ENCODE data around the gene CARD11. TPM values are rescaled to one million over a fixed set of nuclear protein-coding genes. Genes with fewer than 3 reads are reported as not detected.

CARD11 gene
- total and polyA plus RNA-seq, 11 donors, result 0.15 to 3.2 (median 0.33) TPM; not detected in 2

- TF ChIP-seq CTCF (IDR thresholded peaks at IDR 0.05) (no peak), POLR2A (IDR thresholded peaks at IDR 0.05) (no peak)
- 87 to 91% (median 88%) methylated on average over 32 to 35 of the region's 35 CpGs for WGBS, 4 donors
- H3K4me3 ChIP-seq, result no peak overlapping the region
- no peak overlapping the region for H3K27ac ChIP-seq
- peaks cover 0 to 8% (median 0%) of the 10 kb centered on the region in 9 donors for H3K27me3 ChIP-seq
- DNase-seq, result no peak
- H3K4me1 ChIP-seq, result peaks cover 0 to 12% (median 0%) of the 10 kb centered on the region in 12 donors
- no peaks in the 10 kb centered on the region for H3K36me3 ChIP-seq
- peaks cover 0 to 3% (median 0%) of the 10 kb centered on the region in 12 donors for H3K9me3 ChIP-seq
- ATAC-seq, result no peak
- intact Hi-C loops (cut with DNase I), result no loop called here
These were observed 99.6 kb downstream of the CARD11 start for GRCh38 chr7:2943851-2944601.

GRCh38 chr7:2941216-2941859 lies 102.3 kb downstream of the CARD11 start:
- DNase-seq (no peak), ATAC-seq (no peak)
- intact Hi-C loops (cut with DNase I), result no loop called here
- no peaks in the 10 kb centered on the region for H3K9me3 ChIP-seq
- 80 to 90% (median 85%) methylated on average over 12 of the region's 12 CpGs for WGBS, 4 donors
- H3K4me1 ChIP-seq, result peaks cover 0 to 12% (median 0%) of the 10 kb centered on the region in 12 donors
- peaks cover 0 to 25% (median 4%) of the 10 kb centered on the region in 9 donors for H3K27me3 ChIP-seq
- H3K4me3 ChIP-seq, result no peak overlapping the region
- TF ChIP-seq POLR2A (IDR thresholded peaks at IDR 0.05) (no peak), CTCF (IDR thresholded peaks at IDR 0.05) (no peak)
- no peaks in the 10 kb centered on the region for H3K36me3 ChIP-seq
- no peak overlapping the region for H3K27ac ChIP-seq

- TF ChIP-seq CTCF (IDR thresholded peaks at IDR 0.05), result no peak
- no peak for TF ChIP-seq POLR2A (IDR thresholded peaks at IDR 0.05)
- DNase-seq (no peak), ATAC-seq (no peak)
- Histone ChIP-seq H3K4me3 (no peak overlapping the region), H3K27me3 (peaks cover 0 to 25% (median 4%) of the 10 kb centered on the region in 9 donors), H3K9me3 (no peaks in the 10 kb centered on the region), H3K36me3 (no peaks in the 10 kb centered on the region), H3K4me1 (peaks cover 0 to 12% (median 0%) of the 10 kb centered on the region in 12 donors), H3K27ac (no peak overlapping the region)
- intact Hi-C loops (cut with DNase I), result no loop called here
These were observed 103.2 kb downstream of the CARD11 start for GRCh38 chr7:2940466-2940865.

- no peak for ATAC-seq
- TF ChIP-seq CTCF (IDR thresholded peaks at IDR 0.05) (no peak), POLR2A (IDR thresholded peaks at IDR 0.05) (no peak)
- H3K27me3 ChIP-seq, result peaks cover 0 to 28% (median 4%) of the 10 kb centered on the region in 9 donors
These were observed 104.3 kb downstream of the CARD11 start for GRCh38 chr7:2939193-2939885.

More at GRCh38 chr7:2939193-2939885, 104.3 kb downstream of the CARD11 start:
- H3K36me3 ChIP-seq, result no peaks in the 10 kb centered on the region
- H3K4me3 ChIP-seq, result no peak overlapping the region
- peak in 2 of 5 donors; percentile 2 to 5 for DNase-seq
- no peaks in the 10 kb centered on the region for H3K9me3 ChIP-seq
- 74 to 79% (median 76%) methylated on average over 11 to 13 of the region's 13 CpGs for WGBS, 4 donors
- intact Hi-C loops (cut with DNase I), result no loop called here
- H3K27ac ChIP-seq, result no peak overlapping the region
- peaks cover 0 to 4% (median 0%) of the 10 kb centered on the region in 12 donors for H3K4me1 ChIP-seq

Measured in heart left ventricle (tissue), 16 donors.